OCI-LY1 (cell line): ENCODE results near the gene NIPAL1.

ENCODE experiments used
- H2AFZ ChIP-seq: fragments of 200-600 bp; sonication (generic), shearing (Covaris generic); 2 replicates; pipeline ENCODE4 v1.6.0; 2014; ENCODE audit warnings: antibody characterized with exemption, mild to moderate bottlenecking, low read length
- H3F3A ChIP-seq: fragments of 200-600 bp; sonication (generic), shearing (Covaris generic); 2 replicates; pipeline ENCODE4 v1.6.0; 2014; ENCODE audit warnings: mild to moderate bottlenecking, antibody characterized with exemption, low read length, moderate library complexity; ENCODE audit not compliant: insufficient read depth
- H3K27ac ChIP-seq: fragments of 200-600 bp; sonication (generic); 2 replicates; pipeline ENCODE4 v1.5.1; 2014; ENCODE audit warnings: low read length, mixed run types, mild to moderate bottlenecking, low read depth; ENCODE audit not compliant: poor library complexity, severe bottlenecking
- H3K27me3 ChIP-seq: fragments of 200-600 bp; sonication (generic); 2 replicates; pipeline ENCODE4 v1.6.0; 2014; ENCODE audit warnings: antibody characterized with exemption, mild to moderate bottlenecking, low read length, moderate library complexity; ENCODE audit not compliant: insufficient read depth
- H3K36me3 ChIP-seq: fragments of 200-600 bp; sonication (generic); 2 replicates; pipeline ENCODE4 v1.6.1; 2014; ENCODE audit warnings: mild to moderate bottlenecking, antibody characterized with exemption, low read length, moderate library complexity, mixed read lengths; ENCODE audit not compliant: insufficient read depth
- H3K4me1 ChIP-seq: fragments of 200-600 bp; sonication (generic); 2 replicates; pipeline ENCODE4 v1.5.1; 2014; ENCODE audit warnings: mild to moderate bottlenecking, low read length, moderate library complexity; ENCODE audit not compliant: insufficient read depth, severe bottlenecking
- H3K4me2 ChIP-seq: fragments of 200-600 bp; sonication (generic), shearing (Covaris generic); 2 replicates; pipeline ENCODE4 v1.6.1; 2014; ENCODE audit warnings: low read length
- H3K4me3 ChIP-seq: fragments of 200-600 bp; sonication (generic); 2 replicates; pipeline ENCODE4 v1.5.1; 2014; ENCODE audit warnings: low read length, low read depth, mild to moderate bottlenecking, mixed read lengths; ENCODE audit not compliant: poor library complexity, severe bottlenecking
- H3K79me2 ChIP-seq: fragments of 200-600 bp; shearing (Covaris generic); 2 replicates; pipeline ENCODE4 v1.6.1; 2016; ENCODE audit warnings: mixed run types, low read length, mixed read lengths; ENCODE audit not compliant: insufficient read depth
- H3K9ac ChIP-seq: fragments of 200-600 bp; sonication (generic), shearing (Covaris generic); 2 replicates; pipeline ENCODE4 v1.6.1; 2014; ENCODE audit warnings: mild to moderate bottlenecking, low read length, mixed read lengths
- H3K9me2 ChIP-seq: fragments of 200-600 bp; sonication (generic), shearing (Covaris generic); 2 replicates; pipeline ENCODE4 v1.6.1; 2014; ENCODE audit warnings: low read depth, mild to moderate bottlenecking, low read length, mixed read lengths
- H3K9me3 ChIP-seq: fragments of 200-600 bp; shearing (Covaris generic); 2 replicates; pipeline ENCODE4 v1.6.1; 2014; ENCODE audit warnings: low read length, mixed read lengths
- H4K20me1 ChIP-seq: fragments of 200-600 bp; sonication (generic), shearing (Covaris generic); 2 replicates; pipeline ENCODE4 v1.6.0; 2016; ENCODE audit warnings: mild to moderate bottlenecking, low read length; ENCODE audit not compliant: insufficient read depth
- EZH2 ChIP-seq: fragments of 200-600 bp; sonication (generic), shearing (Covaris generic); IDR thresholded peaks from 2 replicates; pipeline ENCODE4 v1.8.0; 2017; ENCODE audit warnings: borderline replicate concordance, mixed run types, mild to moderate bottlenecking, antibody characterized with exemption, low read length, moderate library complexity, mixed read lengths
- TF ChIP-seq, protein P1 (sequence below): fragments of 200-600 bp; sonication (generic), shearing (Covaris generic); IDR thresholded peaks from 2 replicates; pipeline ENCODE4 v1.5.1; 2017; ENCODE audit warnings: mild to moderate bottlenecking, antibody characterized with exemption, low read length, moderate library complexity, mixed read lengths

Gene NIPAL1

DNA sequence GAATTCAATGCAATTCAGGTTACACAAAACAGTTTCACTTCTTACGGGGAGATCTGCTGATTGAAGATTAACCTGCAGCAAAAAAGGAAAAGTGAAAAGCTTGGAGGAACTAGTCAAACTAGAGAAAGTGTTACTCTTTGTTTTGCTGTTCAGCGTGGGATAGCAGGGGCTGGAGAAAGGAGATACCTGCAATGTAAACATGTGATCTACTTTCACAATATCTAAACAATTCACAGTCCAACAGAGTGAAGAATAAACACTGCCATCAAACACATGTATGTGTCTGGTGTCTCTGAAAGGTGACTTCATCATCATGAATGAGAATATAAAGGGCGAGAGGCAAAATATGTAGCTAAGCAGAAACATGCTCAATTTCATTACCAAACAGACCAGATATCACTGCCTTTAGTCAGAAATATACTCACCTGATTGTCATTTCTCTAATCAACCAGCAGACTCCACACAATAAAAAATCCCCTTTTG lies 26.4 kb downstream of the NIPAL1 start:
- no peak overlapping the region for H3K4me2 ChIP-seq
- no peaks in the 10 kb centered on the region for H3K27me3 ChIP-seq

DNA sequence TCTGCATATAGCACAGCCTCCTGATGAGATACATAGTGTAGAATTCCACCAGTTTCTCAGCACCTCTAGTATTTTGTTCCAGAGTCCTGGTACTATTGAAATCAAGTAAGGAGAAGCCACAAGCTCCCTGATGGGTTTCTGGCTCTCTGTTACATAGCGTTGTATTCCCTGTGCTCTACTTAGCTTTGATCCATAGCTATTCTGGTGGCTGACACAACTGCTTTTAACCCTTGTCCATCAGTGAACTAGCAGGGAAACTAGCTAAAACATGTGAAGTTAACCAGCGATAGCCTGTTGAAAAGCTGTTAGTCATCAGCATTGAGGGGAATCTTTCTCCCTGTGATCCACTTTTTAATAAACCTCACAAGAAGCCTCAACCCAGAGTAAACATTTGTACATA lies 26.9 kb downstream of the NIPAL1 start:
- Histone ChIP-seq H3K4me3 (no peak overlapping the region), H3K9me3 (no peaks in the 10 kb centered on the region), H3K27ac (no peak overlapping the region), H3K4me1 (peaks cover 43% of the 10 kb centered on the region), H4K20me1 (no peaks in the 10 kb centered on the region), H3F3A (no peaks in the 10 kb centered on the region), H3K36me3 (no peaks in the 10 kb centered on the region), H3K9ac (no peak overlapping the region), H3K27me3 (no peaks in the 10 kb centered on the region), H3K79me2 (no peaks in the 10 kb centered on the region), H3K9me2 (no peaks in the 10 kb centered on the region), H2AFZ (no peak overlapping the region), H3K4me2 (no peak overlapping the region)
- TF ChIP-seq EZH2: no peak
- TF ChIP-seq, protein P1, sequence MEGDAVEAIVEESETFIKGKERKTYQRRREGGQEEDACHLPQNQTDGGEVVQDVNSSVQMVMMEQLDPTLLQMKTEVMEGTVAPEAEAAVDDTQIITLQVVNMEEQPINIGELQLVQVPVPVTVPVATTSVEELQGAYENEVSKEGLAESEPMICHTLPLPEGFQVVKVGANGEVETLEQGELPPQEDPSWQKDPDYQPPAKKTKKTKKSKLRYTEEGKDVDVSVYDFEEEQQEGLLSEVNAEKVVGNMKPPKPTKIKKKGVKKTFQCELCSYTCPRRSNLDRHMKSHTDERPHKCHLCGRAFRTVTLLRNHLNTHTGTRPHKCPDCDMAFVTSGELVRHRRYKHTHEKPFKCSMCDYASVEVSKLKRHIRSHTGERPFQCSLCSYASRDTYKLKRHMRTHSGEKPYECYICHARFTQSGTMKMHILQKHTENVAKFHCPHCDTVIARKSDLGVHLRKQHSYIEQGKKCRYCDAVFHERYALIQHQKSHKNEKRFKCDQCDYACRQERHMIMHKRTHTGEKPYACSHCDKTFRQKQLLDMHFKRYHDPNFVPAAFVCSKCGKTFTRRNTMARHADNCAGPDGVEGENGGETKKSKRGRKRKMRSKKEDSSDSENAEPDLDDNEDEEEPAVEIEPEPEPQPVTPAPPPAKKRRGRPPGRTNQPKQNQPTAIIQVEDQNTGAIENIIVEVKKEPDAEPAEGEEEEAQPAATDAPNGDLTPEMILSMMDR: no peak

More for the DNA sequence above, 26.4 kb downstream of the NIPAL1 start:
- Histone ChIP-seq H4K20me1 (no peaks in the 10 kb centered on the region), H3K9ac (no peak overlapping the region), H2AFZ (no peak overlapping the region), H3K79me2 (no peaks in the 10 kb centered on the region), H3K9me3 (no peaks in the 10 kb centered on the region), H3K4me1 (peaks cover 40% of the 10 kb centered on the region), H3K4me3 (no peak overlapping the region), H3K36me3 (no peaks in the 10 kb centered on the region), H3K27ac (no peak overlapping the region), H3F3A (no peaks in the 10 kb centered on the region), H3K9me2 (no peaks in the 10 kb centered on the region)
- TF ChIP-seq, protein P1: no peak
- no peak for TF ChIP-seq EZH2

DNA sequence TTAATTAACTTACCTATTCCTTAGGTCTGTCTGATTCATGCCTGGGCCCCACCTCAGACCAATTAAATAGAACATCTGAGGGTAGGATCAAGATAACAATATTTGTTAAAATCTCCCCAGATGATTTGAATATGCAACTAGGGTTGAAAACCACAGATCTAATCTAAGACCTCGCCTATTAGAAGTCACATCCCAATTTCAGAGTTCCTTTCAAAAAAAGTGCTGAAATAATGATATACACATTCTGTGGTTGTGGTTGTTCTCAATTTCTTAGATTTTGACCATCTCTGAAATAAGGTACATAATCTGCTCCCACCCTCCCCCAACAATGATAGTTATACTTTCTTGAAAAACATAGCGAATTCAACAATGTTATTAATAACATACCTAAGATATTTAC lies 27.7 kb downstream of the NIPAL1 start:
- no peak overlapping the region for H3K9ac ChIP-seq
- H3K9me2 ChIP-seq: no peaks in the 10 kb centered on the region
- no peaks in the 10 kb centered on the region for H4K20me1 ChIP-seq
- no peak overlapping the region for H3K4me3 ChIP-seq
- H3F3A ChIP-seq: no peaks in the 10 kb centered on the region
- H3K9me3 ChIP-seq: no peaks in the 10 kb centered on the region
- no peaks in the 10 kb centered on the region for H3K79me2 ChIP-seq
- H3K4me2 ChIP-seq: no peak overlapping the region
- no peaks in the 10 kb centered on the region for H3K36me3 ChIP-seq
- no peaks in the 10 kb centered on the region for H3K27me3 ChIP-seq
- H3K27ac ChIP-seq: no peak overlapping the region
- peaks cover 49% of the 10 kb centered on the region for H3K4me1 ChIP-seq
- no peak overlapping the region for H2AFZ ChIP-seq
- TF ChIP-seq, protein P1: no peak
- no peak for TF ChIP-seq EZH2
